CD1c-positive myeloid dendritic cell (primary cell): ENCODE data around the gene SMS.

Experiments
- DNase-seq: peaks from one replicate; pipeline ENCODE4 v3.0.0-alpha.2; 2016; ENCODE audit errors: extremely low spot score

SMS gene

GRCh38 chrX:22037911-22038537 is 97.5 kb downstream of the SMS start:
- DNase-seq = no peak

GRCh38 chrX:22039541-22039940 is 99.0 kb downstream of the SMS start:
- no peak for DNase-seq

- DNase-seq = no peak
Observed at GRCh38 chrX:22040184-22040583, 99.7 kb downstream of the SMS start.

GRCh38 chrX:22041907-22042530 is 101.5 kb downstream of the SMS start:
- DNase-seq = no peak

- DNase-seq = no peak
Observed at GRCh38 chrX:22043872-22044271, 103.4 kb downstream of the SMS start.
